Nephron progenitor cell (in vitro differentiated cells): Measurements from ENCODE around the gene DYNC1H1.

Source experiments
- DNase-seq: peaks from one replicate; pipeline ENCODE4 v3.0.0; 2021
- H3K27ac Mint-ChIP-seq: 2 replicates; pipeline ENCODE4 v1.8.0; 2021; ENCODE audit warnings: mild to moderate bottlenecking, moderate library complexity, mixed read lengths
- H3K27me3 Mint-ChIP-seq: 2 replicates; pipeline ENCODE4 v1.8.0; 2021; ENCODE audit warnings: mild to moderate bottlenecking, low read depth, mixed read lengths; ENCODE audit not compliant: poor library complexity
- H3K36me3 Mint-ChIP-seq: 2 replicates; pipeline ENCODE4 v1.8.0; 2021; ENCODE audit warnings: low read depth, mixed read lengths
- H3K4me1 Mint-ChIP-seq: 2 replicates; pipeline ENCODE4 v1.8.0; 2021; ENCODE audit warnings: mixed read lengths
- H3K4me3 Mint-ChIP-seq: 2 replicates; pipeline ENCODE4 v1.8.0; 2021; ENCODE audit warnings: mild to moderate bottlenecking, moderate library complexity, mixed read lengths
- H3K9me3 Mint-ChIP-seq: 2 replicates; pipeline ENCODE4 v1.8.0; 2021; ENCODE audit warnings: mild to moderate bottlenecking, moderate library complexity, mixed read lengths
- TF ChIP-seq, protein P1 (sequence below): fragments of 200-600 bp; sonication (generic); IDR thresholded peaks from 2 replicates; pipeline ENCODE4 v1.5.0; 2021; ENCODE audit warnings: antibody characterized with exemption

The DYNC1H1 gene

DNA sequence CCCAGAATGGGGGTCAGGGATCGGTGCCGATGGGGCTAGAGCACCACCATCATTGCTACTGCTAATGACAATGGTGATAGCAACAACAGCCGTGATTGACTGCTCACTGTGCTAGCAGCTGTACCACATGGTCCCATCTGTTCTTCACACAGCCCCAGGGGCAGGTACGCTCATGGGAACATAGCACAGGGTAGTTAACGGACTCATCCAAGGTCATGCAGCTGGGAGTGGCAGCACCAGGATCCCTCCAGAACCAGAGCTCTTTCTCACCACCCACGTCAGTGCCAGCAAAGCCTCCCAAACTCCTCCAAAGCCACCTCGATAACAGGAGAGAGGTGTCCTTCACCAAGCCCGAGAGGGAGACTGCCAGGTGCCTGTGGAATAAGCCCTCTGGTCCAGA, 11.2 kb upstream of the DYNC1H1 start:
- H3K4me1 Mint-ChIP-seq, result peaks cover 14% of the 10 kb centered on the region
- TF ChIP-seq, protein P1, sequence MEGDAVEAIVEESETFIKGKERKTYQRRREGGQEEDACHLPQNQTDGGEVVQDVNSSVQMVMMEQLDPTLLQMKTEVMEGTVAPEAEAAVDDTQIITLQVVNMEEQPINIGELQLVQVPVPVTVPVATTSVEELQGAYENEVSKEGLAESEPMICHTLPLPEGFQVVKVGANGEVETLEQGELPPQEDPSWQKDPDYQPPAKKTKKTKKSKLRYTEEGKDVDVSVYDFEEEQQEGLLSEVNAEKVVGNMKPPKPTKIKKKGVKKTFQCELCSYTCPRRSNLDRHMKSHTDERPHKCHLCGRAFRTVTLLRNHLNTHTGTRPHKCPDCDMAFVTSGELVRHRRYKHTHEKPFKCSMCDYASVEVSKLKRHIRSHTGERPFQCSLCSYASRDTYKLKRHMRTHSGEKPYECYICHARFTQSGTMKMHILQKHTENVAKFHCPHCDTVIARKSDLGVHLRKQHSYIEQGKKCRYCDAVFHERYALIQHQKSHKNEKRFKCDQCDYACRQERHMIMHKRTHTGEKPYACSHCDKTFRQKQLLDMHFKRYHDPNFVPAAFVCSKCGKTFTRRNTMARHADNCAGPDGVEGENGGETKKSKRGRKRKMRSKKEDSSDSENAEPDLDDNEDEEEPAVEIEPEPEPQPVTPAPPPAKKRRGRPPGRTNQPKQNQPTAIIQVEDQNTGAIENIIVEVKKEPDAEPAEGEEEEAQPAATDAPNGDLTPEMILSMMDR, result no peak
- H3K27ac Mint-ChIP-seq, result no peak overlapping the region
- H3K9me3 Mint-ChIP-seq, result no peaks in the 10 kb centered on the region
- H3K27me3 Mint-ChIP-seq, result peaks cover 3% of the 10 kb centered on the region
- no peaks in the 10 kb centered on the region for H3K36me3 Mint-ChIP-seq
- no peak for DNase-seq
- no peak overlapping the region for H3K4me3 Mint-ChIP-seq

DNA sequence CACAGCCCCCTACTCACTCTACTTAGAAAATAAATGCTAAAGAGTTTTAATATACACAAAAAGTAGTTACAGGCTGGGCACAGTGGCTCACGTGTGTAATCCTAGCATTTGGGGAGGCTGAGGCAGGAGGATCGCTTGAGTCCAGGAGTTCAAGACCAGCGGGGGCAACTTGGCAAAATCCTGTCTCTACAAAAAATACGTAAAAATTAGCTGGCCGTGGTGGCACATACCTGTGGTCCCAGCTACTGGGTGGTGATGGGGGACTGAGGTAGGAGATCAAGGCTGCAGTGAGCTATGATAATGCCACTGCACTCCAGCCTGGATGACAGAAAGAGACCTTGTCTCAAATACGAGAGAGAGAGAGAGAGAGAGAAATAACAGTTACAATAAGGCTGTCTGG, 9.9 kb upstream of the DYNC1H1 start:
- H3K27me3 Mint-ChIP-seq, result peaks cover 6% of the 10 kb centered on the region
- TF ChIP-seq, protein P1, result no peak
- H3K4me3 Mint-ChIP-seq, result no peak overlapping the region
- H3K9me3 Mint-ChIP-seq, result no peaks in the 10 kb centered on the region
- H3K4me1 Mint-ChIP-seq, result peaks cover under 1% of the 10 kb centered on the region
- no peak for DNase-seq
- H3K27ac Mint-ChIP-seq, result no peak overlapping the region
- no peaks in the 10 kb centered on the region for H3K36me3 Mint-ChIP-seq

DNA sequence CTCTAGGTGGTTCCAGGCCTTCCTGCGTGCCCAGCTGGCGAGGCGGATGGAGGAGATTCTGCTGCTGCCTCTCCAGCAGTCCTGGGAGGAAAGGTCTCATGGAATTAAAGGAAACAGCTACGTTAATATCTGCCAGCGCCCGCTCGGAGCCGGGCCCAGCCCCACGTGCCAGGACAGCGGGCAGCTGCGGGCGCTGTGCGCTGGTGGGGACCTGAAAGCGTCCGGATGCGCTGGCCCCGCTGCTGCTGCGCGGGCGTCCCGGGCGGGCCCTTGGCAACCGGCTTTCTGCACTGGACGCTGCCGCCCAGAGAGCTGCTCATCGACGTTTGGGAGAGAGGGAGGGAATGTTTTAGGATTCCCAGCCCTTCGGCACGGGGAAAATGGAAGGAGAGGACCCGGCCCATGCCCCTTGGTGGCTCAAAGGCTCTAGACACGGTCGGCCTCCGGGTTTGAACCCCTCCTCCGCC, 8.6 kb upstream of the DYNC1H1 start:
- no peak overlapping the region for H3K4me3 Mint-ChIP-seq
- no peak overlapping the region for H3K27ac Mint-ChIP-seq
- TF ChIP-seq, protein P1, result no peak
- DNase-seq, result no peak
- peaks cover 6% of the 10 kb centered on the region for H3K27me3 Mint-ChIP-seq
- H3K9me3 Mint-ChIP-seq, result no peaks in the 10 kb centered on the region
- no peaks in the 10 kb centered on the region for H3K36me3 Mint-ChIP-seq
- no peaks in the 10 kb centered on the region for H3K4me1 Mint-ChIP-seq

DNA sequence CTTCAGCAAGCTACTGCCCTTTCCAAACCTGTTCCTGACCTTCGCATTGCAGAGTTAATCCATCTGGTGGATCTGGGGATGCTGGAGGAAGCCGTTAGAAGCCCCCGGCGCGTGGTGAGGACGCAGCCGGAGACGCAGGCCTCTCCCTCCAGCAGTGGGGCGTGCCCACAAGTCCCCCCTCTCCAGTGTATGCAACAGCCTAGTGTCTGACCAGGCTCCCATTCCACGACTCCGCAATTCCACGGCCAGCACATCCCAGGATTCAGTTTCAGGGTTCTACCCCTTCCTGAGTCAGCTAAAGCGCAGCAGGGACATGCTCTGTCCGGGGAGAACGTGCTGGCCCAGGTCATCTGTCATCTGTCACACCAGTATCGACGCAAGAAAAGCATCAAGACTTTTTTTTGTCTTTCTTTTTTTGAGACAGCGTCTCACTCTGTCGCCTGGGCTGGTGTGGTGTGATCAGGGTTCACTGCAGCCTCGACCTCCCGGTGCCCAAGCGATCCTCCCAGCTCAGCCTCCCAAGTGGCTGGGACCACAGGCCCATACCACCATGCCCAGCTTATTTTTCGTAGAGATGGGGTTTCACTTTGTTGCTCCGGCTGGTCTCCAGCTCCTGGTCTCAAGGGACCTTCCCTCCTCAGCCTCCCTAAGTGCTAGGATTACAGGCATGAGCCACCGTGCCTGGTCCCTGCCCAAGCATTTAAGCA, 8.0 kb upstream of the DYNC1H1 start:
- no peak for DNase-seq
- Mint-ChIP-seq H3K4me3 (no peak overlapping the region), H3K27ac (no peak overlapping the region), H3K4me1 (peaks cover 4% of the 10 kb centered on the region), H3K36me3 (no peaks in the 10 kb centered on the region), H3K27me3 (peaks cover 10% of the 10 kb centered on the region), H3K9me3 (no peaks in the 10 kb centered on the region)
- TF ChIP-seq, protein P1, result no peak

DNA sequence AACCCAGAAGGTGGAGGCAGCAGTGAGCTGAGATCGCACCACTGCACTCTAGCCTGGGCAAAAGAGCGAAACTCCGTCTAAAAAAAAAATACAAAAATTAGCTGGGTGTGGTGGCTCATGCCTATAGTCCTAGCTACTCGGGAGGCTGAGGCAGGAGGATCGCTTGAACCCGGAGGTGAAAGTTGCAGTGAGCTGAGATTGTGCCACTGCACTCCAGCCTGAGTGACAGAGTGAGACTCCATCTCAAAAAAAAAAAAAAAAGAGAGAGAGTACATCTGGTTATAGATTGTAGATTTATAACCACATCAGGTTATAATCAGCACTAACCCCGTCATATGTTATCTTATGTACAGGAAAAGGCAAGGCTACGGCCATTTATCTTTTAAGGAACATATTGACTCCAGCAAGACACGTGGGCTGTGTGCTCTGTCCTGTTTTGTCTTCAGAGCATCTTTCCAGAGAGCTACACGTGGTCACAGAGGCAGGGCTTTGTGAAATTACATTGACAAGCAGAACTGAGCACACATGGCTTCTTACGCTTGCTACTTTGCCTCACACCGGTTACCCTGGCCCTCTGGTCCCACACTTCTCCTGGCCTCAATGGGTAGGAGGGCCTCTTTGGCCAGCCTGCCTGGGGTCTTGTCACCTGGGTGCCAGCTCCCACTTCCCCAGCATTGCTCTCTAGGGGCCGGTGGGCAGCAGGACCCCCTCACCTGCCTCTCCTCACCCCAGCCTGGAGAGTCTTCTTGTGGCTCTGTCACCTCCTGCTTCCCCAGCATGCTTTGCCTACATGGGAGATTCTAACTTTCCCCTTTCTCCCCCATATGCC, 6.8 kb upstream of the DYNC1H1 start:
- no peak for DNase-seq
- Mint-ChIP-seq H3K4me1 (peaks cover 6% of the 10 kb centered on the region), H3K36me3 (no peaks in the 10 kb centered on the region), H3K27ac (no peak overlapping the region), H3K27me3 (peaks cover 10% of the 10 kb centered on the region), H3K9me3 (no peaks in the 10 kb centered on the region), H3K4me3 (no peak overlapping the region)
- TF ChIP-seq, protein P1, result no peak
